ENCODE results near the gene CDH15. TPM values are rescaled to one million over a fixed set of nuclear protein-coding genes. Genes with fewer than 3 reads are reported as not detected.
"Not testable (repeated sequence)": the region's sequence is repeated elsewhere in the genome, so short reads cannot be mapped to it uniquely, and the experiment has no call there.

Gene CDH15
- total RNA-seq, 1 experiment from 2014 or later = not detected

DNA sequence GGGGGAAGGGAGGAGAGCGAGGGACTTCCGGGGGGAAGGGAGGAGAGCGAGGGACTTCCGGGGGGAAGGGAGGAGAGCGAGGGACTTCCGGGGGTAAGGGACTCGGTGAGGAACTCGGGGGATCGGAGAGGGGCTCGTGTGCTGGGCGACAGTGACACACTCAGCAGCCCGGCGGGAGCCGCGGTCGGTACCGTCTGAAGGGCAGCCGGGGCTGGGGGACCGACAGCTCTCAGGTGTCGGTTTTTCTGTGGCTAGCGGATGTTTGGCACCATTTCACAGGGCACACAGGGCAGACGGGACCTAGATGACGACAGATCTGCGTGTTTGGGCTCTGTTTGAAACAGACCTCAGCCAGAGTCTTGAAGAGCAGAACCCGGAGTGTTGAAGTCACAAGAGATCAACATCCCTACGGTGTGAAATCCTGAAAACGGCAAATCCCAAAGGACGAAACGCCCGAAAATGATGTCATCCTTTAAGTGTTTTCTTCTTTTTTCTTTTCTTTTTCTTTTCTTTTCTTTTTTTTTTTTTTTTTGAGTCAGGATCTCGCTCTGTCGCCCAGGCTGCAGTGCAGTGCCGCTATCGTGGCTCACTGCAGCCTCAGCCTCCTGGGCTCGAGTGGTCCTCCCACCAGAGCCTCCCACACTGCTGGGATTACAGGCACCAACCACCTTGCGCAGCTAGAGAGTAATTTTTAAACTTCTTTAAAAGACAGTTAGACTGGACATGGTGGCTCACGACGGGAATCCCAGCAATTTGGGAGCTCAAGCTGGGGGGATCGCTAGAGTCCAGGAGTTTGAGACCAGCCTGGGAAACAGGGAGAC is 69.8 kb downstream of the CDH15 start:
- Mint-ChIP-seq H3K36me3 (ENCODE audit: insufficient read depth, unreplicated experiment) (peaks cover 40% of the 10 kb centered on the region), H3K4me1 (ENCODE audit: low read depth, unreplicated experiment) (peaks cover 9% of the 10 kb centered on the region), H3K9me3 (ENCODE audit: low read depth, unreplicated experiment) (no peaks in the 10 kb centered on the region), H3K27me3 (ENCODE audit: unreplicated experiment) (peaks cover 38% of the 10 kb centered on the region), H3K4me3 (ENCODE audit: low read depth, unreplicated experiment) (peak overlapping the region; percentile 84), H3K27ac (ENCODE audit: unreplicated experiment) (peak overlapping the region; percentile 83)
- intact Hi-C loops (cut with micrococcal nuclease; ENCODE audit: unreplicated experiment) = no loop called here
- DNase-seq = peak; percentile 69
- CTCF ChIA-PET = interaction anchor here (0.7 kb wide), 1 partner anchor 68 kb away, joined by 4 read pairs; no protein-coding TSS in a partner anchor
- TF ChIP-seq CTCF (IDR thresholded peaks at IDR 0.05; ENCODE audit: unreplicated experiment) = no peak
- BruUV-seq (replicated peaks) = TSS peak; percentile 96

- no peak for DNase-seq
- H3K9me3 Mint-ChIP-seq (ENCODE audit: low read depth, unreplicated experiment) = no peaks in the 10 kb centered on the region
- H3K4me1 Mint-ChIP-seq (ENCODE audit: low read depth, unreplicated experiment) = peaks cover 9% of the 10 kb centered on the region
- CTCF ChIA-PET = no interaction called here
- peak overlapping the region; percentile 44 for H3K27ac Mint-ChIP-seq (ENCODE audit: unreplicated experiment)
- peaks cover 50% of the 10 kb centered on the region for H3K36me3 Mint-ChIP-seq (ENCODE audit: insufficient read depth, unreplicated experiment)
- H3K27me3 Mint-ChIP-seq (ENCODE audit: unreplicated experiment) = peaks cover 42% of the 10 kb centered on the region
- intact Hi-C loops (cut with micrococcal nuclease; ENCODE audit: unreplicated experiment) = no loop called here
- no peak overlapping the region for H3K4me3 Mint-ChIP-seq (ENCODE audit: low read depth, unreplicated experiment)
- TF ChIP-seq CTCF (IDR thresholded peaks at IDR 0.05; ENCODE audit: unreplicated experiment) = no peak
- BruUV-seq (replicated peaks) = no TSS peak
Observed at GRCh38 chr16:89242795-89243200, 71.2 kb downstream of the CDH15 start.

GRCh38 chr16:89243664-89244063 is 72.1 kb downstream of the CDH15 start:
- peaks cover 9% of the 10 kb centered on the region for H3K4me1 Mint-ChIP-seq (ENCODE audit: low read depth, unreplicated experiment)
- H3K9me3 Mint-ChIP-seq (ENCODE audit: low read depth, unreplicated experiment) = no peaks in the 10 kb centered on the region
- intact Hi-C loops (cut with micrococcal nuclease; ENCODE audit: unreplicated experiment) = no loop called here
- peak overlapping the region; percentile 25 for H3K4me3 Mint-ChIP-seq (ENCODE audit: low read depth, unreplicated experiment)
- CTCF ChIA-PET = no interaction called here
- no TSS peak for BruUV-seq (replicated peaks)
- H3K27me3 Mint-ChIP-seq (ENCODE audit: unreplicated experiment) = peaks cover 42% of the 10 kb centered on the region
- H3K36me3 Mint-ChIP-seq (ENCODE audit: insufficient read depth, unreplicated experiment) = peaks cover 50% of the 10 kb centered on the region
- H3K27ac Mint-ChIP-seq (ENCODE audit: unreplicated experiment) = no peak overlapping the region
- no peak for TF ChIP-seq CTCF (IDR thresholded peaks at IDR 0.05; ENCODE audit: unreplicated experiment)
- no peak for DNase-seq

DNA sequence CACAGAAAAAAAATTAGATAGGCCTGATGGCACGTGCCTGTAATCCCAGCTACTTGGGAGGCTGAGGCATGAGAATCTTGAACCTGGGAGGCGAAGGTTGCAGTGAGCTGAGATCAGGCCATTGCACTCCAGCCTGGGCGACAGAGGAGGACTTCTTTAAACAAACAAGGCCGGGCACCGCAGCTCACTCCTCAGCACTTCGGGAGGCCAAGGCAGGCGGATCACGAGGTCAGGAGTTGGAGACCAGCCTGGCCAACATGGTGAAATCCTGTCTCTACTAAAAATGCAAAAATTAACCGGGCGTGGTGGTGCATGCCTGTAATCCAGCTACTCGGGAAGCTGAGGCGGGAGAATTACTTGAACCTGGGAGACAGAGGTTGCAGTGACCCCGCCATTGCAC is 72.7 kb downstream of the CDH15 start:
- DNase-seq; H3K4me1 Mint-ChIP-seq (ENCODE audit: low read depth, unreplicated experiment); intact Hi-C loops (cut with micrococcal nuclease; ENCODE audit: unreplicated experiment); BruUV-seq (replicated peaks); H3K27ac Mint-ChIP-seq (ENCODE audit: unreplicated experiment); CTCF ChIA-PET; H3K9me3 Mint-ChIP-seq (ENCODE audit: low read depth, unreplicated experiment): not testable (repeated sequence)
- H3K27me3 Mint-ChIP-seq (ENCODE audit: unreplicated experiment) = peaks cover 42% of the 10 kb centered on the region
- peak overlapping the region; percentile 25 for H3K4me3 Mint-ChIP-seq (ENCODE audit: low read depth, unreplicated experiment)
- H3K36me3 Mint-ChIP-seq (ENCODE audit: insufficient read depth, unreplicated experiment) = peaks cover 54% of the 10 kb centered on the region

DNA sequence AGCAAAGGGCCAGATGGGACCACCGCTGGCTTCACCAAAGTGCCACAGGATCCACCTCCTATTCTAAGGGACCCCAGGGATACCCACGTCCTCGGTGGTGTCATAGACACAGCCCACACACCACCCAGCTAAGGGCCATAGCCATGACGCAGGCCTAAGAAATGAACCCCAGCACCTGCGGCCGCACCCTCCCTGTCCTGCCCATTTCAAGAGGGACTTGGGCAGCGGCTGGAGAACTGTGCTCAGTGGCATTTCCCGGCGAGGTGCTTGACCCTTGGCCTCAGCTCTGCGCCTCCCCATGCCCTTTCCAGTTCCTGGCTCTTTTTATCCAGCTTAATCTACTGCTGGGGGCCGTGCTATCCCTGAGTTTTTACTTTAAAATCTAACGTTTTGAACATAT is 73.2 kb downstream of the CDH15 start:
- CTCF ChIA-PET = no interaction called here
- intact Hi-C loops (cut with micrococcal nuclease; ENCODE audit: unreplicated experiment) = no loop called here
- no peak overlapping the region for H3K4me3 Mint-ChIP-seq (ENCODE audit: low read depth, unreplicated experiment)
- TF ChIP-seq CTCF (IDR thresholded peaks at IDR 0.05; ENCODE audit: unreplicated experiment) = no peak
- BruUV-seq (replicated peaks) = no TSS peak
- no peak for DNase-seq
- H3K36me3 Mint-ChIP-seq (ENCODE audit: insufficient read depth, unreplicated experiment) = peaks cover 56% of the 10 kb centered on the region
- peaks cover 9% of the 10 kb centered on the region for H3K4me1 Mint-ChIP-seq (ENCODE audit: low read depth, unreplicated experiment)
- H3K27ac Mint-ChIP-seq (ENCODE audit: unreplicated experiment) = no peak overlapping the region
- peaks cover under 1% of the 10 kb centered on the region for H3K9me3 Mint-ChIP-seq (ENCODE audit: low read depth, unreplicated experiment)
- peaks cover 42% of the 10 kb centered on the region for H3K27me3 Mint-ChIP-seq (ENCODE audit: unreplicated experiment)
